A673 (cell line): Measurements from ENCODE around the gene RABGAP1L. TPM values are rescaled to one million over a fixed set of nuclear protein-coding genes. Genes with fewer than 3 reads are reported as not detected.

ENCODE experiments used
- BruUV-seq: library from RNA; stranded (reverse); fragments of 400-500 nt; replicated peaks from 2 replicates; lab custom pipeline; 2021; lab: Mats Ljungman, UMichigan
- CTCF ChIA-PET: fragments of 300-600 bp; sonication (Branson Sonifier 250); formaldehyde crosslinking; loops from one replicate; lab custom pipeline; 2022; ENCODE audit warnings: antibody characterized with exemption; lab: Charles Lee
- POLR2A ChIA-PET: fragments of 300-600 bp; sonication (Branson Sonifier 250); formaldehyde crosslinking; loops from one replicate; lab custom pipeline; 2022; ENCODE audit warnings: antibody characterized with exemption; ENCODE audit not compliant: low non-redundant PET; lab: Charles Lee
- DNase-seq: peaks from one replicate; pipeline ENCODE4 v3.0.0-alpha.2; 2015; ENCODE audit warnings: low spot score
- H3K27ac ChIP-seq: fragments of 200-600 bp; sonication (generic); 2 replicates; pipeline ENCODE4 v1.5.1; 2016; ENCODE audit warnings: mixed run types, low read depth, mild to moderate bottlenecking, mixed read lengths, antibody characterized with exemption, low read length; ENCODE audit not compliant: poor library complexity, severe bottlenecking
- H3K27me3 ChIP-seq: fragments of 200-600 bp; sonication (generic); replicated peaks from 2 replicates; pipeline ENCODE4 v1.6.1; 2017; ENCODE audit warnings: mixed run types, low read depth, mild to moderate bottlenecking, mixed read lengths, antibody characterized with exemption, low read length; ENCODE audit not compliant: insufficient read depth, poor library complexity
- H3K36me3 ChIP-seq: fragments of 200-600 bp; sonication (generic); 2 replicates; pipeline ENCODE4 v1.6.1; 2016; ENCODE audit warnings: mixed run types, mild to moderate bottlenecking, mixed read lengths, antibody characterized with exemption, low read length; ENCODE audit not compliant: insufficient read depth, poor library complexity, severe bottlenecking
- H3K4me1 ChIP-seq: fragments of 200-600 bp; sonication (generic); 2 replicates; pipeline ENCODE4 v1.6.1; 2017; ENCODE audit warnings: mixed run types, mild to moderate bottlenecking, mixed read lengths, antibody characterized with exemption, low read length; ENCODE audit not compliant: insufficient read depth, poor library complexity, severe bottlenecking
- H3K4me3 ChIP-seq: fragments of 200-600 bp; sonication (generic); 2 replicates; pipeline ENCODE4 v1.5.1; 2016; ENCODE audit warnings: low read depth, mixed run types, mild to moderate bottlenecking, mixed read lengths, low read length; ENCODE audit not compliant: poor library complexity, severe bottlenecking
- H3K9me3 ChIP-seq: fragments of 200-600 bp; sonication (generic); 2 replicates; pipeline ENCODE4 v1.6.1; 2016; ENCODE audit warnings: mixed run types, low read depth, mild to moderate bottlenecking, mixed read lengths, antibody characterized with exemption, low read length; ENCODE audit not compliant: poor library complexity, severe bottlenecking
- CTCF ChIP-seq: fragments of 300-800, 200-600 bp; sonication (generic); conservative IDR thresholded peaks from 2 replicates; pipeline ENCODE4 v1.5.1; 2017; ENCODE audit warnings: low read depth, mild to moderate bottlenecking, antibody characterized with exemption, low read length, moderate library complexity, mixed read lengths
- EZH2 ChIP-seq: fragments of 200-600 bp; sonication (generic); IDR thresholded peaks from 2 replicates; pipeline ENCODE4 v1.6.1; 2017; ENCODE audit warnings: borderline replicate concordance, low read depth, mild to moderate bottlenecking, mixed read lengths, antibody characterized with exemption, low read length; ENCODE audit not compliant: poor library complexity, severe bottlenecking
- intact Hi-C: fragments of 100-400 bp; cut with micrococcal nuclease; formaldehyde crosslinking; loops from one replicate; pipeline ENCODE4 v1.10.0; 2022; ENCODE audit not compliant: unreplicated experiment
- total RNA-seq: library from RNA; stranded (reverse); gene quantifications from 2 replicates; pipeline ENCODE4 v1.2.3, GENCODE V29; 2021

The RABGAP1L gene
- total RNA-seq, 1 experiment from 2014 or later = 19.3 TPM

GRCh38 chr1:174968750-174969244 lies 809.5 kb downstream of the RABGAP1L start:
- no peaks in the 10 kb centered on the region for H3K36me3 ChIP-seq
- ChIA-PET POLR2A (no interaction called here), CTCF (no interaction called here)
- H3K9me3 ChIP-seq = no peaks in the 10 kb centered on the region
- no peak for TF ChIP-seq CTCF
- no peak for TF ChIP-seq EZH2
- BruUV-seq = no TSS peak
- no peak for DNase-seq
- intact Hi-C loops = no loop called here
- H3K27ac ChIP-seq = no peak overlapping the region
- no peaks in the 10 kb centered on the region for H3K27me3 ChIP-seq
- no peak overlapping the region for H3K4me3 ChIP-seq
- H3K4me1 ChIP-seq = no peaks in the 10 kb centered on the region

- Histone ChIP-seq H3K4me1 (no peaks in the 10 kb centered on the region), H3K27ac (no peak overlapping the region), H3K27me3 (no peaks in the 10 kb centered on the region), H3K9me3 (no peaks in the 10 kb centered on the region), H3K4me3 (no peak overlapping the region), H3K36me3 (no peaks in the 10 kb centered on the region)
- intact Hi-C loops = no loop called here
- ChIA-PET CTCF (no interaction called here), POLR2A (interaction anchor here (0.6 kb wide), 1 partner anchor 269 kb away, joined by 6 read pairs; no protein-coding TSS in a partner anchor)
- TF ChIP-seq EZH2 (no peak), CTCF (no peak)
- DNase-seq = no peak
- no TSS peak for BruUV-seq
Measured at GRCh38 chr1:174969977-174970376, 810.7 kb downstream of the RABGAP1L start.

GRCh38 chr1:174971466-174971865 lies 812.1 kb downstream of the RABGAP1L start:
- Histone ChIP-seq H3K9me3 (no peaks in the 10 kb centered on the region), H3K4me3 (no peak overlapping the region), H3K27ac (no peak overlapping the region), H3K4me1 (no peaks in the 10 kb centered on the region), H3K27me3 (no peaks in the 10 kb centered on the region), H3K36me3 (no peaks in the 10 kb centered on the region)
- POLR2A ChIA-PET = no interaction called here
- no peak for DNase-seq
- no TSS peak for BruUV-seq
- CTCF ChIA-PET = no interaction called here
- TF ChIP-seq CTCF = no peak
- no peak for TF ChIP-seq EZH2
- intact Hi-C loops = no loop called here
